CD4-positive, alpha-beta T cell treated with Interleukin-6 for 4 hours (primary cell): ENCODE results near the gene VWA3A.
A peak's percentile ranks its signal among the peaks of the same experiment; 100 is the strongest.
"Not testable (repeated sequence)": the region's sequence is repeated elsewhere in the genome, so short reads cannot be mapped to it uniquely, and the experiment has no call there.

Source experiments
- DNase-seq: peaks from one replicate; pipeline ENCODE4 v3.0.0-alpha.2; 2020; ENCODE audit warnings: mixed read lengths

The VWA3A gene

DNA sequence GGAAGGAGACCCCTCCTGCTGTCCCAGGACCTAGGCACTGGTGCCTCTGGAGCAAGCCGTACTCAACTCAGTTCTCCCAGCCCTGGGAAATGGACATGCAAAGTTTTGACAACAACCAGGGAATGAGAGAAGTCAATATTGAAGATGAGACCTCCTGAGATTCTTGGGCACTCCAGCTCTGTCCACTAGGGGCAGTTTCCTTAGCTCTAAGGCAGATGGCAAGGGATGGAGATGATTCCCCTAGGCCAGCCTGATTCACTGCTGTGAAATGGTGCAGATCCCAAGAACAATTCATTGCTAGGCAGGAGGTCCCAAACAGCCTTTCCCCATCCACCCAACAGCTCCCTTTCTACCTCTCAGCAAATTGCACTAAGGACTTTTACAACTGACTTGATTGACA lies 49.4 kb downstream of the VWA3A start:
- DNase-seq: no peak

DNA sequence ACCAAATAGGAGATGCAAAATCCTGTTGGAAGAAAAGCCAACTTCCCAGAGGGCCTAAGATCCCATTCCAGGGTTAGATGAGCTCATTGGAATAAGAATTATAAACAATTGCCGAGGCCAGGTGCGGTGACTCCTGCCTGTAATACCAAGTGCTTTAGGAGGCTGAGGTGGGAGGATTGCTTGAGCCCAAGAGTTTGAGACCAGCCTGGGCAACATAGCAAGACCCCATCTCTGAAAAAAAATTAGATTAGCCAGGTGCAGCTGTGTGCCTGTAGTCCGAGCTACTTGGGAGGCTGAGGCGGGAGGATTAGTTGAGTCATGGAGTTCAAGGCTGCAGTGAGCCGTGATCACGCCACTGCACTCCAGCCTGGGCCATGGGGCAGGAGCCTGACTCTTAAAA lies 52.2 kb downstream of the VWA3A start:
- DNase-seq: no peak

DNA sequence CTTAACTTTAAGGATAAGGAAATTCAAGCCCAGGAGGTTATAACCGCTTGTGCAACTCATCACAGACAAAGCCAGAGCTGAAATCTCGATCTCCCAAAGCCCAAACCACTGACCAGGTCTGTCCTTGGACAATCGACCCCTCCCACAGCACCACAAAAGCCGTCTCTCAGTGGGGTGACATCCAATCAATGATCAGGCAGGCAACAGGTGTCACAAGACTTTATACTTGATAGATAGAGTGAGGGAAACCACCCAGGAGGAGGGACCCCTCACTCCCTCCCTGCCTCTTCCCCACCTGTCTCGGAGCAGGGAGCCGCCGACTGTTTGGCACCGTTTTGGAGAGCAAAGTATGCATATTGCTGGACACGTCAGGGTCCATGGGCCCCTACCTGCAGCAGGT lies 55.5 kb downstream of the VWA3A start:
- DNase-seq: no peak

DNA sequence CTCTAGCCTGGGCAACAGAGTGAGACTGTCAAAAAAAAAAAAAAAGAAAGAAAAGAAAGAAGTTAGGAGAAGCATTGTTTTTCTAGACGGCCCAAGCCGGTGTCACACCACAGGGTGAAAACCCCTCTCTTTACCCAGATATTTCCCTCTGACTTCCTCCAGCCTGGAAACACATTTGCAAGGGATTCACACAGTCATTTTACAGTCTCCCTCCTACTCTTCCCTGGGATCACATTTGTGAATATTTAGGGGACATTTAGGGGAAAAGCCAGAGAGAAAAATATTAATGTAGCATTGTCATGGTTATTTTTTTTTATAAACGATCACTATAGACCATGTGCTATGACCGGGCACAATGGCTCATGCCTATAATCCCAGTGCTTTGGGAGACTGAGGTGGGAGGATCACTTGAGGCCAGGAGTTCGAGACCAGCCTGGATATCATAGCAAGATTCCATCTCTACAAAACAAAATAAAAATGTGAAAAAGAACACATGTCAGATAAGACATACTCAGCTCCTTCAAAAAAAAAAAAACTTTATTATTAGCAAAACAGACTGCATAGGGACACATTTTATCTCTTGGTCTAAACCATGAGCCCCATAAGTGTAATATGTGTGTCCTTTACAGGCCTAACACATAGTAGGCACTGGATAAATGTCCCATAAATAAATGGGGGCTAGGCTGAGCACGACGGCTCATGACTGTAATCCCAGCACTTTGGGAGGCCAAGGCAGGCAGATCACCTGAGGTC lies 59.1 kb downstream of the VWA3A start:
- no peak for DNase-seq

DNA sequence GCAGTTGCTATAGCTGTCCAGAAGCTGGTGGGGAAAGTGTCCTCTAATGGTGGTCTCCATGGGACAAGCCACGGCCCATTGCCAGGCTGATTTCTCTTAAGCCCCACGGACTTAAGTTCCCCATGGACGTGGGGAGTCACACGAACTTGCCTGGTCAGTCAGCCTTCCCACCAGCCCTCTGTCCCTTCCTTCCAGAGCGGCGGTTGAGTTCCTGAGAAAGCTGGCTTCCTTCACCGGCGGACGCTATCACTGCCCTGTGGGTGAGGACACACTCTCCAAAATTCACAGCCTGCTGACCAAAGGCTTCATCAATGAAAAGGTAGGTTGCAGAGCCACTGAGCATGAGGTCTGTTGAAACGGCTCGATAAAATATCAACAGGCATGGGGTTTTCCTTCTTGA lies 60.0 kb downstream of the VWA3A start:
- DNase-seq: no peak

DNA sequence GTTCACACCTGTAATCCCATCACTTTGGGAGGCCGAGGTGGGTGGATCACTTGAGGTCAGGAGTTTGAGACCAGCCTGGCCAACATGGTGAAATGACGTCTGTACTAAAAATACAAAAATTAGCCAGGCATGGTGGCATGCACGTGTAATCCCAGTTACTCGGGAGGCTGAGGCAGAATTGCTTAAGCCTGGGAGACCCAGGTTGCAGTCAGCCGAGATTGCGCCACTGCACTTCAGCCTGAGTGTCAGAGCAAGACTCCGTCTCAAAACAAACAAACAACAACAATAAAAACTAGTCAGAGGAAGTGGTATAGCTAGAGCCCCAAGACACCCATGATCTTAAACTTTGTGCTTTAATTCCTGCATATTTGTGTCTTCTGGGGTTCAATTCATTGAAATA lies 60.7 kb downstream of the VWA3A start:
- not testable (repeated sequence) for DNase-seq

DNA sequence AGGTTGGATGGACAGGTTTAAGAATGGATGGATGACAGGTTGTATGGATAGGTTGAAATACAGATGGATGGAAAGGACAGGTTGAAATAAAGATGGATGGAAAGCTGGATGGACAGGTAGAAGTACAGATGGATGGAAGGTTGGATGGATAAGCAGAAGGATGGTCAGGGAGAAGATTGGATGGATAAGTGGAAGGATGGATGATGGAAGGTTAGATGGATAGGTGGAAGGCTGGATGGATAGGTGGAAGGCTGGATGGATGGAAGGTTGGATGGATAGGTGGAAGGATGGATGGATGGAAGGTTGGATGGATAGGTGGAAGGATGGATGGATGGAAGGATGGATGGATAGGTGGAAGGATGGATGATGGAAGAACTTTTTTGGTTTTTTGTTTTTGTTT lies 69.1 kb downstream of the VWA3A start:
- no peak for DNase-seq

DNA sequence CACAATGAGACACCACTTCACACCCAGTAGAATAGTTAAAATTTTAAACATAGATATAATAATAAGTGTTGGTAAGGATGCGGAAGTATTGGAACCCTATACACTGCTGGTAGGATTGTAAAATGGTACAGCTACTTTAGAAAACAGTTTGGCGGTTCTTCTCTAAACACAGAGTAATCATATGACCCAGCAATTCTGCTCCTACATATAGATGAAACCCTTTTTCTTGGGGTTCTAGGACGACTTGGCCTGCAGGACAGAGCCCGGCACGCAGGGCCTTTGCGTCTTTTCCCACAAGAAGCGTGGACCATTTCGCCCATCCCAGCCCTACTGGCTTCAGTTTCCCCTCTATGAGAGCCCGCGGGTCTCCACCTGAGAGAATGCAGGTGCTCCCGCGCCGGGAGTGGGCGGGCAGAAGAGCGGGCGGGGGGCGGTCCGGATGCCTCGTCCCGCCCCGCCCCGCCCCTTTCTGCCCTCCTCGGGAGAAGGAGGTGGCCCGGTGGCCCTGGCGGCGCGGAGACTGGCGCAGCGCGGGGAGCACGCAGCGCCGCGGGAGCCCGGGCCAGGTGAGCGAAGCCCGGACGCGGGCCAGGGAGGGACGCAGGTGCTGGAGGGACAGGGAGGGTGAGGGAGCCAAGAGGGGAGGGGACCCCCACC lies 69.8 kb downstream of the VWA3A start, which contains the start of gene SDR42E2:
Gene SDR42E2, plus strand, starts transcription at position 508 of the 657 bp plus-strand sequence. CDS start 3,077 bp downstream, outside the sequence.
- peak; percentile 71 for DNase-seq

DNA sequence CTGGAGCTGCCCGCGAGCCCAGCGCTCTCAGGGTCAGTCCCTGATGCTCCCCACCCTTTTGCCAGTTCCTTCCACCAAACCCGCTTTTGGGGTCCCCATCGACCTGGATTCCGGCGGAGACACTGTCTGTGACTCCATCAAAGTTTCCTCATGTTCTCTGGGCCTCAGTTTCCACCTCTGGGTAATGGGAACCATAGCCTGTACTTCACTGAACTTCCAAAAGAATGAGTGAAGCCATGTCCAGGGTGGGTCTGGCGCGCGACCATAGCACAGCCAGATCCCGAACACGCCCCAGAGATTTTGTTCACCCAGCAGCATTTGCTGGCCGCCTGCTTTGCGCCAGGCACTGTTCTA lies 70.3 kb downstream of the VWA3A start:
- no peak for DNase-seq

DNA sequence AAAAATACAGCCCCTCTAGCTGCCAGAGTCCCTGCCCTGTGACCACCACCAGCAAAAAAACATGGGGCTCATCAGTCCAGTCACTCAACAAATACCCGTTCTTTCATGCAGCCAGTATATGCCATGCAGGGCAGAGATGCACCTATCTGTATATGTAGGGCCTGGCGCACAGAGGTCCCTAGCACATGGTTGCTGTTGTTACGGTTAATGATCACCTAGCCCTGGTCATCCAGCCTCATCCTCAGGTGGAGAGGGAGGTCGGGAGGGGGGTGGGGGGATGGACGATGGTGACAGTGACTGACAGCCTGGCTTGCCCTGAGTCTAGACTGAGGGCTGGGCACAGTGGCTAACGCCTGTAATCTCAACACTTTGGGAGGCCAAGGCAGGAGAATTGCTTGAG lies 71.5 kb downstream of the VWA3A start:
- DNase-seq: no peak

DNA sequence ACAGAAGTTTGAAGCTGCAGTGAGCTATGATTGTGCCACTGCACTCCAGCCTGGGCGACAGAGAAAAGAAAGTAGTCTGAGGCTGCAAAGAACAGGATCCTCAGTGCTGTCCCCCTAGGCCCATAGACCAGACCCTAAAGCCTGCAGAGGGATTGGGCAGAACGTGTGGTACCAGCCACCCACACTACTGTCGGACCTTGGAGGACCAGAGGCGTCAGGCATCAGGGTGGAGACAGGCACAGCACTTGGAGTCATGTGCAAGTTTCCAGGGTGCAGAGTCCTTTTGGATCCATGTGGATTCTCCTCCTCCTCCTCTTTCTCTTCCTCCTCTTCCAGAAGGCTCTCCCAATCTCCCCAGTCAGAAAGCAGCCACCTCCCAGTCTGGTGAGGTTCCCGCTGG lies 72.1 kb downstream of the VWA3A start:
- no peak for DNase-seq

DNA sequence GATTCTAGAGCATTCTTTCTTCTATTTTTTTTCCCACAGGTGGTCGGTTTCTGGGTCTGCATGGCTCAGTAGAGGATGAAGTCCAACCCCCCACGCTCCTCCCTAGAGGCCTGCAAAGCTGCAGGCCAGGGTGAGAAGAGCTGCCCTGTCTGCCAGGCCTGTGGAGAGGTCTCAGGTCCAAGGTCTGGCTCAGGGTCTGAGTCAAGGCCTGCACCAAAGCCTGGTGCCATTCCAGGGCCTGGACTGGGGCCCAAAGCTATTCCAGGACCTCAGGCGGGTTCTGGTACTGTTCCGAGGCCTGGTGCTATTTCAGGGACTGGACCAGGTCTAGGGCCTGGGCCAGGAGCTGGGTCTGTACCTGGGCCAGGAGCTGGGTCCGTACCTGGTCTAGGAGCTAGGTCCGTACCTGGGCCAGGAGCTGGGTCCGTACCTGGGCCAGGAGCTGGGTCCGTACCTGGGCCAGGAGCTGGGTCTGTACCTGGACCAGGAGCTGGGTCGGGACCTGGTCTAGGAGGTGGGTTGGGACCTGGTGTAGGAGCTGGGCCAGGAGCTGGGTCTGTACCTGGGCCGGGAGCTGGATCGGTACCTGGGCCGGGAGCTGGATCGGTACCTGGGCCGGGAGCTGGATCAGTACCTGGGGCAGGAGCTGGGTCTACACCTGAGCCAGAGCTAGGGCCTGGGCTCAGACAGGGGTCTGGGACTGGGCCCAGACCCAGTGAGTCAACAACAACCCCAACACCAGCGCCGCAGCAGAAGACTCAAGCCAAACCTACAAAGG lies 73.4 kb downstream of the VWA3A start:
- no peak for DNase-seq

DNA sequence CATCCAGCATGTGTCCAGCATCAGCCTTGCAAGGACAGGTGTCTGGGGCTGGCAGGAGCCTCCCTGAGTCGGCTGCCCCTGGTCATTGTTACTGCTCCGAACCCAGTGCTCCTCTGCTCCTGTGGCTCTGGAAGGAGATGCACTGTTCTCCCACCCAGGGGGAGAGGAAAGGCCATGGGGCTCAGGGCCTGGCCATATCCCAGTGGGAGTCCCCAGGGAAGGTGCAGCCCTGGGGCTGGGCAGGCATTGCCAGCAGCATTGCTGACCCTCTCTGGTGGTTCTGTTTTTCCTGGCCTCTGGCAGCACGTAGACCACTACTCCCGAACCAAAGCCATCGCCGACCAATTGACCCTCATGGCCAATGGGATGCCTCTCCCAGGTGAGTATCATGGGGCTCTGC lies 79.6 kb downstream of the VWA3A start:
- DNase-seq: no peak

DNA sequence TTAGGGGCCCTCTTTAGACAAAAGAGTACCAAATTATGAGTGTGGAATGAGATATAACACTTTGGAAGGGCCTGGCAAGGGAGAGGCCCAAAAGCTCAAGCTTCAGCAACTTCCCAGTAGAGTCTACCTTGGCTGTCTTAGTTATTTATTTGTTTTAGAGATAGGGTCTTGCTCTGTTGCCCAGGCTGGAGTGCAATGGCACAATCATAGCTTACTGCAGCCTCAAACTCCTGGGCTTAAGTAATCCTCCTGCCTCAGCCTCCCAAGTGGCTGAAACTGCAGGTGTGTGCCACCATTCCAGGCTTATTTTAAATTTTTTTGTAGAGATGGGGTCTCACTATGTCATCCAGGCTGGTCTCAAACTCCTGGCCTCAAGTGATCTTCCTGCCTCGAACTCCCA lies 80.3 kb downstream of the VWA3A start:
- DNase-seq: not testable (repeated sequence)

DNA sequence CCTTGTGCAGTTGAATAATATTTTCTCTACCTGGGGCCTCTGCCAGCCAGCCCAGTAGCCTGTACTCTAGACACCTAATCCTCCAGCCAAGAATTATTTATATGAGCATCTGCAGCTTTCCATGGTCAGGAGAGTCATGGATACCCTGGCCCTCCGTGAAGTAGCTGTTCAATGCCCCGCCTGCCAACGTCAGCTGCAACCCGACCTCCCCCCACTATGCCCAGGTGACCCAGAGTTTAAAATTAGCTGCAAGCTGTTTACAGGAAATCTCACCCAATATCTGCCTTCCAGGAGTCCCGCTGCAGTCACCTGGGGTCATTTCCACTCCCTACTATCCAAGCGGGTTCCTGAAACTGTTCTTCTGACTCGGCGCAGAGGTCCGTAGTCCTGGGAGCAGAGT lies 82.3 kb downstream of the VWA3A start:
- no peak for DNase-seq

DNA sequence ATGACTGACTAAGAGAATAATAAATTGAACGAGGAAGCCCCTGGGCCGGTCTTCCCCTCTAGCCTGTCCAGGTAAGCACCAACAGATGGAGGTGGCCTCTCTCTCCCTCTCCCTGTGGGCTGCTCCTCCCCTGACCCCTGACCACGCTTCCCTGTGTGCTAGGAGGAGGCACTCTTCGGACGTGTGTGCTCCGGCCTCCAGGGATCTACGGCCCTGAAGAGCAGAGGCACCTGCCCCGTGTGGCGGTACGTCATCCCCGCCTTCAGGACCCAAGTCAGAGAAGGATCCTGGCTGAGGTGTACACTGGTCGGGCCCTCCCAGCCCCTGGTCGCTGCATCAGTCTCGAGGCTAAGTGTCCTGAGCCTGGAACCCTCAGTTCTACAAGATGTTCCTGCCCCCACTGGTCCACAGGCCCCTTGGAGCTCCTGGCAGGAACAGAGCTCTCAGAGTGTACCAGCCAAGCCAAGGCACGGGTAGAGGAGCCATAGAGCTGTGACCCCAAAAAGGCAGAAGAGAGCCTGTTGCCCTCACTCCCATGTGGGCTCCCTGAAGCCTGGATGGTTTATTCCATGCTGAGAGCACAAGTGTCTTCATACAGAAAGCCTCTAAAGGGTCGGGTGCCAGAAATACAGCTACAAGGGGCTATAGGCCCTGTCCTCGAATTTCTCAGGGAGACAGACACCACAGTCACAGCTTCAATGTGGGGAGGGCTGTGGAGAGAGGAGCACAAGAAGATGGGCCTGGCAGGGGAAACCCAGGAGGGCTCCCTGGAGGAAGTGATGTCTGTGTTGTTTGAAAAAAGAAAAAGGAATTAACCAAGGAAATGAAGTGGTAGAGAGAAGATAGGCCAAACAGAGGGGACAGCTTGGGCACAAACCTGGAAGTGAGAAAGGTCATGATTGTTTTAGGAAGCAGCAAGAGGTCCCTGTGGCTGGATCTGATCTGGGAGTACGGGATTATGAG lies 85.9 kb downstream of the VWA3A start:
- DNase-seq: no peak

DNA sequence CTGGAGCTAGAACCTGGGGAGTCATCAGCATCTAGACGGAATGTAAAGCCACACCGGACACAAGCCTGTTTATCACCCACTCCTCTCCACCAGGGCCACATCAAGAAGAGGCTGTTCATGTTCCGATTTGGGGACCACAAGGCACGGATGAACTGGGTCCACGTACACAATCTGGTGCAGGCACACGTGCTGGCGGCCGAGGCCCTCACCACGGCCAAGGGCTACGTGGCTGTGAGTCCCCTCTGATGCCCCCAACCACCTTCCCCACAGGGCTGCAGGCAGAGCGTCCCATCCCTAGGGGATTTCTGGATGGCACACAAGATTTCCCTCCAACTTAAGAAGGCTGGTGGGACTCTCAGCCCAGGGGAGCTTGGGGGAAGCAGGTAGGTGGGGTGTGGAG lies 89.1 kb downstream of the VWA3A start:
- no peak for DNase-seq

DNA sequence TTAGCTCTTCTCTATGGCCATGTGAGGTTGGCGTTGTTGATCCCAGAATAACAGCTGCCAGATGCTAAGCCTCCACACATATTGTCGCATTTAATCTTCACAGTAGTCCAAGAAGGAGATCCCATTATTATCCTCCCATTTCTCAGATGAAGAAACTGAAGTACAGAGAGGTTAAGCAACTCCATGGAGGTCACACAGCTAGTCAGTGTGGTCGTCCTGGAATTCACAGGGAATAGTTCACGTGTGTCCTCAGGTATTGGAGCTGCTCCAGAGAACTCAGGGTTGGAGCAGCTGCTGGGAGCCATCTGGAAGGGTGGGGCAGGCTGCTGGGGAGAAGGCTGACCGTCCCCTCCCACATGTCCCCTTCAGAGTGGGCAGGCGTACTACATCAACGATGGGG lies 89.5 kb downstream of the VWA3A start:
- DNase-seq: no peak

DNA sequence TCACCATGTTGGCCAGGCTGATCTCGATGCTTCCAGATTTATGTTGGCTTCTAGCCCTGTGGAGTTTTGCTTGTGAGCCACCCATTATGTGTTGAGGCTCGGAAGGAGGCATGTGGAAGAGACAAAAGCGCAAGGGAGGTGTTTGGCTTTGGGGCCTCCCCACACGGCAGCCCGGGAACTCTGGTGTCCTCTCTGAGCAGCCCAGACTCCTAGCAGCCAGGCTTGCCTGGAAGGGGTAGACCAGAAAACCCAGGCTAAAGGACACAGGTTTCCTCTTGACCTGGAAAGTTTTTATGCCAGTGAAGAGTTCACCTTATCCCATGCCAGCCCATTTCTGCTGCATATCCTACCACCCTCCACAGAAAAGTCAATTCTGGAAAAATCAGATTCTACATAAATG lies 91.0 kb downstream of the VWA3A start:
- no peak for DNase-seq

DNA sequence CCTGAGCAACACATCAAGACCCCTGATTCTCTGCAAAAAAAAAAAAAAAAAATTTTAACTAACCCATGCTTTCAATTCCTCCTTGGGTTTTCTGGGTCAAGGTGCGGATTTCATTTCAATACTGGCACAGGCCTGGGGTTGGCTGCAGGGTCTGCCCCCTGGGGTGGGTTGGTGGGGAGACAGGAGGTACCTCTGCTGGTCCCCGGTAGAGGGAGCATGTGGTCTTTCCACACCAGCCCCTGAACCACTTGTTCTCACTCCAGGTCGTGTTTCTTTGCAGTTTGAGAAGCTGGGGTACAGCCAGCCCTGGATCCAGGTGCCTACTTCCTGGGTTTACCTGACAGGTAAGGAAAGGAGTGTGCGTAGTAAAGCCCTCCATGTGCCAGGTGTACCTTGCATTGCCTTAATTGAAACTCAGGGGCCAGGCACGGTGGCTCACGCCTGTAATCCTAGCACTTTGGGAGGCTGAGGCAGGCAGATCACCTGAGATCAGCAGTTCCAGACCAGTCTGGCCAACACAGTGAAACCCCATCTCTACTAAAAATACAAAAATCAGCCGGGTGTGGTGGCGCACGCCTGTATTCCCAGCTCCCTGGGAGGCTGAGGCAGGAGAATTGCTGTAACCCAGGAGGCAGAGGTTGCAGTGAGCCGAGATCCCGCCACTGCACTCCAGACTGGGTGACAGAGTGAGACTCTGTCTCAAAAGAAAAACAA lies 91.7 kb downstream of the VWA3A start:
- peak; percentile 32 for DNase-seq

DNA sequence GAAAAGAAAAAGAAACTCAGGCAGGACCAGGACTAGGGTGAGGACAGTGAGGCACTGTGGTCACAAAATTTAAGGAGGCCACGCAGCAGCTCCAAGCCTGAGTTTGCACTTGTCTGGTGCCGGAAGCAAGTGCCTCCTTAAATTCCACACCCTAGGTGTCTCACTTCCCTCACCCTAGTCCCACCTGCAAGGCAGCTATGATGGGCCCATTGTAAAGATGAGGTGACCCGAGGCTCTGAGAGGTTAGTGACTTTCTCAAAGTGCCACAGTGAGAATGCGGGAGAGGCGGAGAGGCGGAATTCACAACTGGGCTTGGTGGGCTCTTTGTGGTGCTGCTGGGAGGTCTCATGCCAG lies 92.3 kb downstream of the VWA3A start:
- no peak for DNase-seq

DNA sequence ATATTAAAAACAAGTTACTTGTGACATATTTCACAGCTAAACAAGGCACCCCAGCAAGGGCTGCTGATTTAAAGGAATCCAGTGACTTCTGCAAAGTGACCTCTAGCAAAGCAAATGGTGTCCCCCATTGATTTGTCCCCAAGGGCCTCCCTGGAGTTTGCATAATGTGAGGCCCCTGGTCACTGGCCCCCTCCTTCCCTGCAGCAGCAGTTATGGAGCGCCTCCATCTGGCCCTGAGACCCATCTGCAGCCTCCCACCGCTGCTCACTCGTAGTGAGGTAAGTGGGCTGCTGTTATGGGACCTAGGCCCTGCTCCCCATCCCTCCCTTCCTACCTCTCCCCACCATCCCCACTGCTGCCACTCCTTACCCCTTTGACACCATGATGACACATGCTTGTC lies 94.2 kb downstream of the VWA3A start:
- DNase-seq: no peak
